Heart left ventricle (tissue), 16 donors: ENCODE data around the gene ZNF135. TPM values are rescaled to one million over a fixed set of nuclear protein-coding genes. Genes with fewer than 3 reads are reported as not detected.

Source experiments
- ATAC-seq, 4 donors: fragments of 200-7000 bp; cut with Tn5 transposase; one replicate each; pipeline ENCODE4 v1.9.1; 2020 to 2022; ENCODE audit warnings: moderate library complexity in 4 of 4, mild to moderate bottlenecking in 3 of 4, moderate number of reproducible peaks in 1 of 4
- DNase-seq, 5 donors: peaks; one replicate each; pipeline ENCODE4 v3.0.0-alpha.2; 2020
- H3K27ac ChIP-seq, 12 donors: fragments of 200-600 bp; sonication (generic) in 4 of 12; one replicate each; pipeline versions ENCODE4 v1.5.0 to v1.8.0; 2016 to 2022; ENCODE audit warnings: mild to moderate bottlenecking in 2 of 12
- H3K27me3 ChIP-seq, 9 donors: fragments of 200-600 bp; sonication (generic) in 2 of 9; one replicate each; pipeline versions ENCODE4 v1.5.1 to v1.8.0; 2016 to 2022; ENCODE audit warnings: mild to moderate bottlenecking in 3 of 9
- H3K36me3 ChIP-seq, 9 donors: fragments of 200-600 bp; sonication (generic) in 2 of 9; one replicate each; pipeline versions ENCODE4 v1.5.0 to v1.8.0; 2018 to 2022; ENCODE audit warnings: mild to moderate bottlenecking in 2 of 9
- H3K4me1 ChIP-seq, 12 donors: fragments of 200-600 bp; sonication (generic) in 4 of 12; one replicate each; pipeline versions ENCODE4 v1.5.0 to v1.8.0; 2016 to 2022; ENCODE audit warnings: mild to moderate bottlenecking in 3 of 12
- H3K4me3 ChIP-seq, 12 donors: fragments of 200-600 bp; sonication (generic) in 4 of 12; one replicate each; pipeline versions ENCODE4 v1.5.0 to v1.8.0; 2017 to 2022; ENCODE audit warnings: mild to moderate bottlenecking in 9 of 12, moderate library complexity in 4 of 12
- H3K9me3 ChIP-seq, 12 donors: fragments of 200-600 bp; sonication (generic) in 4 of 12; one replicate each; pipeline versions ENCODE4 v1.5.0 to v1.8.0; 2016 to 2022; ENCODE audit warnings: mild to moderate bottlenecking in 1 of 12
- CTCF ChIP-seq, 12 donors: fragments of 200-600 bp; sonication (generic) in 4 of 12; IDR thresholded peaks; one replicate each; pipeline versions ENCODE4 v1.5.0 to v1.8.0; 2018 to 2022; ENCODE audit warnings: antibody characterized with exemption in 12 of 12, mild to moderate bottlenecking in 5 of 12
- POLR2A ChIP-seq, 2 donors: fragments of 450-650 bp; IDR thresholded peaks; one replicate each; pipeline ENCODE4 v1.6.1; 2017; ENCODE audit warnings: antibody characterized with exemption in 2 of 2, mild to moderate bottlenecking in 2 of 2, moderate library complexity in 2 of 2
- WGBS, 4 donors: extraction: QIAGEN DNeasy Blood & Tissue Kit in 2 of 4; methylation state at CpG; one replicate each; pipeline versions ENCODE4 v1.1.5 to v1.1.7; 2013 to 2018; 5-methylcytosine and 5-hydroxymethylcytosine counted together
- intact Hi-C, 10 donors: fragments of 100-400 bp; cut with DNase I; formaldehyde crosslinking; loops; one replicate each; pipeline versions ENCODE4 v1.11.1 to v1.14.2; 2022
- polyA plus RNA-seq, 2 donors: library from polyadenylated mRNA; stranded (reverse); fragments of 200-250 nt; gene quantifications; one replicate each; pipeline ENCODE4 v1.2.3, GENCODE V29; 2013
- total RNA-seq, 9 donors: library from RNA; depleted of rRNA in 2 of 9; stranded (reverse); fragments of >200 nt in 2 of 9; fragmentation: NEBNext Ultra II Directional in 3 of 9; extraction: Animal tissue kit (Norgen Biotek cat#: 25700) in 3 of 9; gene quantifications; one replicate each; pipeline versions ENCODE4 v1.1.0 to v1.2.4, GENCODE V29; 2016 to 2023
- donor health status: ischemic (EF 13 %, LVEDD 7.1; RV severe dilation, severe dysfunction).
- donor health status: healthy with polysubstance abuse.
- donor health status: DM: no; HTN: yes; CAD: no.
- donor health status: DM: no; HTN: no; CAD: no.
- donor health status: ischemic (EF 25% LVEDD 6.9; RV normal size, moderate dysfunction).
- donor health status: ischemic (EF 25% LVEDD 5.7; RV mildly dilated, moderate dysfunction).
- donor health status: healthy.
- donor health status: DM: yes; HTN: yes; CAD: no.
- donor health status: ischemic (EF 35%, LVEDD 5.7; RV mildly dilated, moderate dysfunction).
- donor health status: nonischemic (EF 11% LVEDD 7.7; RV severe dilation, severe dysfunction).
- donor health status: DM: yes; HTN: yes; CAD: no.
- donor health status: PGD.
- donor health status: ischemic (EF 29% LVEDD 5.4; RV normal size, mild dysfunction).
- donor health status: nonischemic (EF 23%, LVEDD 6.1; RV moderate dilation, normal function).

ZNF135 gene
- total and polyA plus RNA-seq, 11 donors = 2.0 to 4.5 (median 3.4) TPM

- Histone ChIP-seq H3K4me1 (peaks cover 0 to 24% (median 10%) of the 10 kb centered on the region in 12 donors), H3K9me3 (peaks cover 0 to 50% (median 0%) of the 10 kb centered on the region in 12 donors), H3K36me3 (peaks cover 0 to 13% (median 0%) of the 10 kb centered on the region in 9 donors), H3K27ac (peak overlapping the region in 2 of 12 donors; percentile 94 to 98), H3K27me3 (no peaks in the 10 kb centered on the region), H3K4me3 (peak overlapping the region in 9 of 12 donors; percentile 83 to 100 (median 99))
- intact Hi-C loops = loop anchor here in 7 of 10 donors (2.0 to 10.0 kb wide), 6 partner anchors 35 to 75 kb away; partner anchors contain the start of genes ZNF135 (in 4 of the 7), ZNF329 (in 1 of the 7) and ZSCAN1 (in 1 of the 7)
- WGBS, 4 donors = 80 to 87% (median 83%) methylated on average over 13 of the region's 13 CpGs
- ATAC-seq (no peak), DNase-seq (no peak)
- TF ChIP-seq POLR2A (IDR thresholded peaks at IDR 0.05) = no peak
- TF ChIP-seq CTCF (IDR thresholded peaks at IDR 0.05) = no peak
Observed at GRCh38 chr19:58096884-58097283, 37.8 kb downstream of the ZNF135 start.

- H3K4me3 ChIP-seq = peak overlapping the region in 11 of 12 donors; percentile 83 to 100 (median 98)
- TF ChIP-seq POLR2A (IDR thresholded peaks at IDR 0.05) (no peak), CTCF (IDR thresholded peaks at IDR 0.05) (no peak)
- H3K36me3 ChIP-seq = peaks cover 0 to 9% (median 0%) of the 10 kb centered on the region in 9 donors
- intact Hi-C loops = loop anchor here in 7 of 10 donors (2.0 to 10.0 kb wide), 6 partner anchors 35 to 75 kb away; partner anchors contain the start of genes ZNF135 (in 4 of the 7), ZNF329 (in 1 of the 7) and ZSCAN1 (in 1 of the 7)
- 30 to 40% (median 36%) methylated on average over 8 of the region's 8 CpGs for WGBS, 4 donors
- peak overlapping the region in 7 of 12 donors; percentile 5 to 98 (median 94) for H3K27ac ChIP-seq
- H3K9me3 ChIP-seq = peaks cover 0 to 50% (median 0%) of the 10 kb centered on the region in 12 donors
- no peak for DNase-seq
- no peak for ATAC-seq
- H3K27me3 ChIP-seq = no peaks in the 10 kb centered on the region
- peaks cover 0 to 24% (median 10%) of the 10 kb centered on the region in 12 donors for H3K4me1 ChIP-seq
Observed at GRCh38 chr19:58097349-58097748, 38.3 kb downstream of the ZNF135 start.

- Histone ChIP-seq H3K4me1 (peaks cover 0 to 24% (median 10%) of the 10 kb centered on the region in 12 donors), H3K36me3 (peaks cover 0 to 7% (median 0%) of the 10 kb centered on the region in 9 donors), H3K27me3 (no peaks in the 10 kb centered on the region), H3K27ac (peak within 1 kb of the TSS; percentile 52 to 98 (median 94)), H3K4me3 (peak within 1 kb of the TSS; percentile 83 to 100 (median 98)), H3K9me3 (peaks cover 0 to 56% (median under 1%) of the 10 kb centered on the region in 12 donors)
- peak; percentile 98 to 99 (median 99) for DNase-seq
- intact Hi-C loops = loop anchor here in 7 of 10 donors (1.0 to 10.0 kb wide), 8 partner anchors 36 to 76 kb away; partner anchors contain the start of genes ZNF135 (in 5 of the 7), ZNF329 (in 2 of the 7) and ZSCAN1 (in 1 of the 7)
- no peak for TF ChIP-seq CTCF (IDR thresholded peaks at IDR 0.05)
- peak in 1 of 2 donors; percentile 86 for TF ChIP-seq POLR2A (IDR thresholded peaks at IDR 0.05)
- peak; percentile 99 to 100 (median 100) for ATAC-seq
- WGBS, 4 donors = 1 to 2% (median 1%) methylated on average over 37 to 67 of the region's 67 CpGs
Observed at GRCh38 chr19:58097781-58098681, 38.9 kb downstream of the ZNF135 start, which contains the start of gene ZSCAN18. Gene ZSCAN18, minus strand, starts transcription at chr19:58098231. Its CDS starts 7,964 bp downstream, at chr19:58090267.
